HG03039 (cell line): ENCODE measurements around the gene GATA6.

Experiments
- ATAC-seq: cut with Tn5 transposase; IDR thresholded peaks from one replicate; pipeline ENCODE4 v1.9.1; 2021; ENCODE audit warnings: mild to moderate bottlenecking, moderate library complexity; ENCODE audit not compliant: unreplicated experiment

GATA6 gene

GRCh38 chr18:22169011-22169888 lies at the start of gene GATA6:
Gene GATA6 (plus strand): TSS chr18:22169589. CDS start chr18:22171145, 1,556 bp downstream.
- no peak for ATAC-seq

- ATAC-seq, result no peak
Measured at GRCh38 chr18:22124970-22125369, 44.4 kb upstream of the GATA6 start.

- ATAC-seq, result no peak
Measured at GRCh38 chr18:22128954-22129353, 40.4 kb upstream of the GATA6 start.

GRCh38 chr18:22129778-22130177 lies 39.6 kb upstream of the GATA6 start:
- no peak for ATAC-seq

GRCh38 chr18:22132258-22132657 lies 37.1 kb upstream of the GATA6 start:
- ATAC-seq, result no peak

GRCh38 chr18:22132763-22133162 lies 36.6 kb upstream of the GATA6 start:
- no peak for ATAC-seq

GRCh38 chr18:22136395-22136794 lies 33.0 kb upstream of the GATA6 start:
- no peak for ATAC-seq

GRCh38 chr18:22141211-22141610 lies 28.2 kb upstream of the GATA6 start:
- ATAC-seq, result no peak

- ATAC-seq, result no peak
Measured at GRCh38 chr18:22143347-22144340, 25.7 kb upstream of the GATA6 start.

GRCh38 chr18:22145160-22145559 lies 24.2 kb upstream of the GATA6 start:
- no peak for ATAC-seq

- ATAC-seq, result no peak
Measured at GRCh38 chr18:22149710-22150109, 19.7 kb upstream of the GATA6 start.

GRCh38 chr18:22152093-22152492 lies 17.3 kb upstream of the GATA6 start:
- ATAC-seq, result no peak

GRCh38 chr18:22153428-22153827 lies 16.0 kb upstream of the GATA6 start:
- no peak for ATAC-seq

GRCh38 chr18:22155584-22155983 lies 13.8 kb upstream of the GATA6 start:
- ATAC-seq, result no peak

- no peak for ATAC-seq
Measured at GRCh38 chr18:22159014-22159413, 10.4 kb upstream of the GATA6 start.

GRCh38 chr18:22161090-22161489 lies 8.3 kb upstream of the GATA6 start:
- no peak for ATAC-seq

- ATAC-seq, result no peak
Measured at GRCh38 chr18:22163416-22164161, 5.8 kb upstream of the GATA6 start.

- no peak for ATAC-seq
Measured at GRCh38 chr18:22164337-22165048, 4.9 kb upstream of the GATA6 start.

GRCh38 chr18:22165049-22165602 lies 4.3 kb upstream of the GATA6 start:
- no peak for ATAC-seq

GRCh38 chr18:22165603-22166068 lies 3.8 kb upstream of the GATA6 start:
- no peak for ATAC-seq
